WTC11 (cell line): ENCODE results near the gene PDE11A. TPM values are rescaled to one million over a fixed set of nuclear protein-coding genes. Genes with fewer than 3 reads are reported as not detected.

Source experiments
- ATAC-seq: fragments of 200-7000 bp; cut with Tn5 transposase; 2 replicates; pipeline ENCODE4 v1.10.0; 2021; ENCODE audit warnings: mild to moderate bottlenecking, moderate library complexity
- CTCF ChIA-PET: fragments of 300-600 bp; sonication (Branson Sonifier 250); formaldehyde crosslinking; loops from one replicate; lab custom pipeline; 2021; ENCODE audit warnings: antibody characterized with exemption; lab: Charles Lee
- POLR2A ChIA-PET: fragments of 350-600 bp; sonication (Branson Sonifier 250); formaldehyde crosslinking; loops from one replicate; lab custom pipeline; 2021; ENCODE audit warnings: antibody characterized with exemption; lab: Charles Lee
- DNase-seq: peaks from one replicate; pipeline ENCODE4 v3.0.0; 2021; ENCODE audit warnings: low spot score
- H3K27ac Mint-ChIP-seq: 2 replicates; pipeline ENCODE4 v1.8.0; 2021; ENCODE audit warnings: mixed read lengths
- H3K27me3 Mint-ChIP-seq: 2 replicates; pipeline ENCODE4 v1.8.0; 2021; ENCODE audit warnings: low read depth, mild to moderate bottlenecking, moderate library complexity, mixed read lengths
- H3K36me3 Mint-ChIP-seq: 2 replicates; pipeline ENCODE4 v1.8.0; 2021; ENCODE audit warnings: mixed read lengths
- H3K4me1 Mint-ChIP-seq: 2 replicates; pipeline ENCODE4 v1.8.0; 2022; ENCODE audit warnings: mixed read lengths
- H3K4me3 Mint-ChIP-seq: 2 replicates; pipeline ENCODE4 v1.8.0; 2021; ENCODE audit warnings: mild to moderate bottlenecking, moderate library complexity, mixed read lengths
- H3K9me3 Mint-ChIP-seq: 2 replicates; pipeline ENCODE4 v1.8.0; 2021; ENCODE audit warnings: mixed read lengths
- AR ChIP-seq: fragments of 250-450 bp; sonication (Bioruptor Pico); IDR thresholded peaks from 2 replicates; pipeline ENCODE4 v1.9.0; 2021; ENCODE audit warnings: mild to moderate bottlenecking
- ATF6 ChIP-seq: sonication (generic); formaldehyde crosslinking; IDR thresholded peaks from 2 replicates; pipeline ENCODE4 v1.8.1; 2023; ENCODE audit warnings: mild to moderate bottlenecking, missing genetic modification reagents
- E2F5 ChIP-seq: sonication (generic); formaldehyde crosslinking; IDR thresholded peaks from 2 replicates; pipeline ENCODE4 v1.8.1; 2022; ENCODE audit warnings: mild to moderate bottlenecking, moderate library complexity, missing genetic modification reagents
- ELF4 ChIP-seq: sonication (generic); formaldehyde crosslinking; IDR thresholded peaks from 2 replicates; pipeline ENCODE4 v1.8.1; 2022; ENCODE audit warnings: low read depth, mild to moderate bottlenecking, moderate library complexity, missing genetic modification reagents
- EMX1 ChIP-seq: fragments of 250-450 bp; sonication (Bioruptor Pico); IDR thresholded peaks from 2 replicates; pipeline ENCODE4 v1.8.0; 2021; ENCODE audit warnings: mild to moderate bottlenecking
- FOXJ3 ChIP-seq: sonication (generic); formaldehyde crosslinking; IDR thresholded peaks from 2 replicates; pipeline ENCODE4 v1.9.0; 2021; ENCODE audit warnings: missing genetic modification reagents, mild to moderate bottlenecking, borderline replicate concordance
- FOXK1 ChIP-seq: sonication (generic); formaldehyde crosslinking; IDR thresholded peaks from 2 replicates; pipeline ENCODE4 v1.8.0; 2022; ENCODE audit warnings: mild to moderate bottlenecking, moderate library complexity, missing genetic modification reagents
- GTF2I ChIP-seq: fragments of 250-450 bp; sonication (Bioruptor Pico); conservative IDR thresholded peaks from 2 replicates; pipeline ENCODE4 v1.4.0; 2021; ENCODE audit warnings: mild to moderate bottlenecking
- HMGXB4 ChIP-seq: sonication (generic); formaldehyde crosslinking; IDR thresholded peaks from 2 replicates; pipeline ENCODE4 v1.8.1; 2023; ENCODE audit warnings: mild to moderate bottlenecking, moderate library complexity, missing genetic modification reagents
- MAX ChIP-seq: sonication (generic); formaldehyde crosslinking; IDR thresholded peaks from 2 replicates; pipeline ENCODE4 v1.8.0; 2022; ENCODE audit warnings: mild to moderate bottlenecking, missing genetic modification reagents
- PRDM15 ChIP-seq: sonication (generic); formaldehyde crosslinking; IDR thresholded peaks from 2 replicates; pipeline ENCODE4 v1.8.0; 2022; ENCODE audit warnings: missing genetic modification reagents
- SMAD4 ChIP-seq: sonication (generic); formaldehyde crosslinking; IDR thresholded peaks from 2 replicates; pipeline ENCODE4 v1.8.0; 2022; ENCODE audit warnings: mild to moderate bottlenecking, missing genetic modification reagents
- SP1 ChIP-seq: sonication (generic); formaldehyde crosslinking; conservative IDR thresholded peaks from 2 replicates; pipeline ENCODE4 v1.8.1; 2022; ENCODE audit warnings: missing genetic modification reagents
- USF2 ChIP-seq: sonication (generic); formaldehyde crosslinking; IDR thresholded peaks from 2 replicates; pipeline ENCODE4 v1.8.1; 2023; ENCODE audit warnings: mild to moderate bottlenecking, missing genetic modification reagents, moderate library complexity
- ZBTB21 ChIP-seq: sonication (generic); formaldehyde crosslinking; IDR thresholded peaks from 2 replicates; pipeline ENCODE4 v1.8.1; 2023; ENCODE audit warnings: mild to moderate bottlenecking, missing genetic modification reagents, borderline replicate concordance
- ZNF317 ChIP-seq: sonication (generic); formaldehyde crosslinking; IDR thresholded peaks from 2 replicates; pipeline ENCODE4 v1.8.1; 2023; ENCODE audit warnings: low read depth, mild to moderate bottlenecking, moderate library complexity, missing genetic modification reagents, borderline replicate concordance
- total RNA-seq: library from RNA; stranded (reverse); gene quantifications from 3 replicates; pipeline ENCODE4 v1.2.3, GENCODE V29; 2021

The PDE11A gene
- total RNA-seq, 1 experiment from 2014 or later: 0.13 TPM

GRCh38 chr2:177917169-177917568 is 155.4 kb downstream of the PDE11A start:
- H3K4me3 Mint-ChIP-seq: no peak overlapping the region
- H3K9me3 Mint-ChIP-seq: peaks cover 4% of the 10 kb centered on the region
- no peak for DNase-seq
- H3K4me1 Mint-ChIP-seq: no peaks in the 10 kb centered on the region
- CTCF ChIA-PET: interaction anchor here (1.5 kb wide), 1 partner anchor 9 kb away, joined by 3 read pairs; no protein-coding TSS in a partner anchor
- TF ChIP-seq ATF6 (CRISPR knock-in tag) (no peak), EMX1 (CRISPR knock-in tag) (no peak), AR (CRISPR knock-in tag) (no peak), USF2 (CRISPR knock-in tag) (no peak), MAX (no peak), GTF2I (no peak), FOXK1 (no peak), PRDM15 (CRISPR knock-in tag) (no peak), FOXJ3 (CRISPR knock-in tag) (no peak), ZBTB21 (CRISPR knock-in tag) (no peak), ELF4 (CRISPR knock-in tag) (no peak), E2F5 (CRISPR knock-in tag) (no peak), SP1 (no peak), SMAD4 (CRISPR knock-in tag) (no peak), HMGXB4 (CRISPR knock-in tag) (no peak), ZNF317 (no peak)
- TF ChIP-seq, all 79 proteins: peak for 0
- H3K27ac Mint-ChIP-seq: no peak overlapping the region
- POLR2A ChIA-PET: no interaction called here
- H3K36me3 Mint-ChIP-seq: no peaks in the 10 kb centered on the region
- ATAC-seq: no peak
- no peaks in the 10 kb centered on the region for H3K27me3 Mint-ChIP-seq
